T-cell (primary cell): Measurements from ENCODE around the gene STAC. TPM values are rescaled to one million over a fixed set of nuclear protein-coding genes. Genes with fewer than 3 reads are reported as not detected.

Experiments
- ATAC-seq, 4 experiments: fragments of 200-7000 bp in 3 of 4; fragments of 150-1000 bp in 1 of 4; cut with Tn5 transposase; replicated peaks in 1 of 4; 1 replicate in 3 of 4; 2 replicates in 1 of 4; pipeline ENCODE4 v1.10.0; 2021; ENCODE audit warnings: moderate library complexity in 3 of 4, mild to moderate bottlenecking in 2 of 4, moderate number of reproducible peaks in 1 of 4
- CTCF ChIA-PET, 2 donors: fragments of 300-600 bp; sonication (Branson Sonifier 250); formaldehyde crosslinking; loops; one replicate each; lab custom pipeline; 2022; ENCODE audit warnings: antibody characterized with exemption in 2 of 2; lab: Charles Lee
- POLR2A ChIA-PET, 2 donors: fragments of 300-600 bp; sonication (Branson Sonifier 250); formaldehyde crosslinking; loops; one replicate each; lab custom pipeline; 2022; ENCODE audit warnings: antibody characterized with exemption in 2 of 2; lab: Charles Lee
- DNase-seq, 35 experiments: peaks; one replicate each; pipeline versions ENCODE4 v3.0.0 to v3.0.0-alpha.2; 2013 to 2023
- H3K27ac ChIP-seq: one replicate; pipeline ENCODE4 v1.5.1; 2013; ENCODE audit warnings: low read length
- H3K27me3 ChIP-seq, 2 experiments: replicated peaks in 1 of 2; 1 replicate in 1 of 2; 2 replicates in 1 of 2; pipeline versions ENCODE4 v1.6.1 to v1.7.0; 2013; ENCODE audit warnings: low read length in 1 of 2, mixed read lengths in 1 of 2; ENCODE audit not compliant: control insufficient read depth in 2 of 2, insufficient read depth in 2 of 2; ENCODE audit errors: extremely low read depth in 1 of 2
- H3K36me3 ChIP-seq, 2 donors: 1 replicate in 1 of 2; 2 replicates in 1 of 2; pipeline versions ENCODE4 v1.6.1 to v1.7.0; 2013; ENCODE audit warnings: low read length in 1 of 2; ENCODE audit not compliant: control insufficient read depth in 2 of 2, insufficient read depth in 1 of 2; ENCODE audit errors: extremely low read depth in 1 of 2
- H3K4me1 ChIP-seq, 2 experiments: 1 replicate in 1 of 2; 2 replicates in 1 of 2; pipeline versions ENCODE4 v1.6.1 to v1.7.0; 2013; ENCODE audit warnings: low read length in 2 of 2, mixed read lengths in 1 of 2; ENCODE audit not compliant: insufficient read depth in 2 of 2, control insufficient read depth in 1 of 2; ENCODE audit errors: extremely low read depth in 1 of 2
- H3K4me3 ChIP-seq, 2 donors: 1 replicate in 1 of 2; 2 replicates in 1 of 2; pipeline versions ENCODE4 v1.5.1 to v1.7.0; 2013; ENCODE audit warnings: mild to moderate bottlenecking in 2 of 2, low read length in 1 of 2, moderate library complexity in 1 of 2; ENCODE audit not compliant: control insufficient read depth in 1 of 2; ENCODE audit errors: extremely low read depth in 1 of 2
- H3K9me3 ChIP-seq: 2 replicates; pipeline ENCODE4 v1.7.0; 2013
- H3K27ac Mint-ChIP-seq, 2 donors: one replicate each; pipeline ENCODE4 v1.8.0; 2020 to 2021; ENCODE audit warnings: mild to moderate bottlenecking in 2 of 2, mixed read lengths in 2 of 2
- H3K27me3 Mint-ChIP-seq, 2 donors: one replicate each; pipeline ENCODE4 v1.8.0; 2021 to 2022; ENCODE audit warnings: mixed read lengths in 2 of 2
- H3K36me3 Mint-ChIP-seq: one replicate; pipeline ENCODE4 v1.8.0; 2021; ENCODE audit warnings: mixed read lengths
- H3K4me1 Mint-ChIP-seq, 3 donors: one replicate each; pipeline ENCODE4 v1.8.0; 2020 to 2022; ENCODE audit warnings: mixed read lengths in 3 of 3, mild to moderate bottlenecking in 1 of 3
- H3K4me3 Mint-ChIP-seq, 3 donors: one replicate each; pipeline ENCODE4 v1.8.0; 2020 to 2022; ENCODE audit warnings: mild to moderate bottlenecking in 3 of 3, mixed read lengths in 3 of 3, moderate library complexity in 3 of 3
- H3K9me3 Mint-ChIP-seq, 3 donors: one replicate each; pipeline ENCODE4 v1.8.0; 2020 to 2022; ENCODE audit warnings: mixed read lengths in 3 of 3
- WGBS: methylation state at CpG from one replicate; pipeline ENCODE4 v1.1.5; 2013; ENCODE audit warnings: missing lambda C conversion rate; ENCODE audit not compliant: insufficient coverage; 5-methylcytosine and 5-hydroxymethylcytosine counted together
- total RNA-seq, 35 experiments: library from RNA in 6 of 35; stranded (reverse) in 6 of 35; fragments of 120-200 nt in 1 of 35; gene quantifications; one replicate each; pipeline versions ENCODE4 v1.2.1 to v1.2.4 and lab custom pipeline; 2013 to 2026

The STAC gene
- total RNA-seq, 5 donors from 2014 or later (not counting 1 experiment from before 2014, with no cell fraction given), result 0.09 to 0.10 TPM; not detected in 3

GRCh38 chr3:36418296-36418695 is 38.0 kb downstream of the STAC start:
- no peaks in the 10 kb centered on the region for H3K36me3 ChIP-seq
- Mint-ChIP-seq H3K4me3 (no peak overlapping the region), H3K27me3 (no peaks in the 10 kb centered on the region), H3K27ac (no peak overlapping the region), H3K9me3 (peaks cover 0 to 3% (median 3%) of the 10 kb centered on the region in 3 donors), H3K4me1 (no peaks in the 10 kb centered on the region), H3K36me3 (no peaks in the 10 kb centered on the region)
- no peaks in the 10 kb centered on the region for H3K9me3 ChIP-seq
- no CpG with 5 or more reads among the region's 1 CpG for WGBS
- no peak for DNase-seq
- no peak overlapping the region for H3K27ac ChIP-seq
- ATAC-seq, result no peak
- H3K4me3 ChIP-seq, result no peak overlapping the region
- H3K4me1 ChIP-seq, result no peaks in the 10 kb centered on the region
- ChIA-PET POLR2A (no interaction called here), CTCF (no interaction called here)
- no peaks in the 10 kb centered on the region for H3K27me3 ChIP-seq

GRCh38 chr3:36428445-36428844 is 48.1 kb downstream of the STAC start:
- POLR2A ChIA-PET, result no interaction called here
- Histone ChIP-seq H3K4me3 (no peak overlapping the region), H3K36me3 (no peaks in the 10 kb centered on the region), H3K27me3 (no peaks in the 10 kb centered on the region), H3K27ac (no peak overlapping the region), H3K4me1 (no peaks in the 10 kb centered on the region), H3K9me3 (no peaks in the 10 kb centered on the region)
- no peak for ATAC-seq
- H3K9me3 Mint-ChIP-seq, result no peaks in the 10 kb centered on the region
- H3K27me3 Mint-ChIP-seq, result no peaks in the 10 kb centered on the region
- no peaks in the 10 kb centered on the region for H3K36me3 Mint-ChIP-seq
- no peak for DNase-seq
- no peak overlapping the region for H3K4me3 Mint-ChIP-seq
- CTCF ChIA-PET, result no interaction called here
- WGBS, result 74% methylated on average over 3 of the region's 4 CpGs
- H3K4me1 Mint-ChIP-seq, result no peaks in the 10 kb centered on the region
- no peak overlapping the region for H3K27ac Mint-ChIP-seq

- Mint-ChIP-seq H3K36me3 (no peaks in the 10 kb centered on the region), H3K4me1 (no peaks in the 10 kb centered on the region), H3K9me3 (no peaks in the 10 kb centered on the region), H3K27me3 (no peaks in the 10 kb centered on the region), H3K27ac (no peak overlapping the region), H3K4me3 (no peak overlapping the region)
- H3K4me3 ChIP-seq, result no peak overlapping the region
- no peak for ATAC-seq
- ChIA-PET CTCF (no interaction called here), POLR2A (no interaction called here)
- H3K36me3 ChIP-seq, result no peaks in the 10 kb centered on the region
- DNase-seq, result no peak
- H3K27ac ChIP-seq, result no peak overlapping the region
- no peaks in the 10 kb centered on the region for H3K4me1 ChIP-seq
- WGBS, result 85% methylated on average over 2 of the region's 3 CpGs
- H3K9me3 ChIP-seq, result no peaks in the 10 kb centered on the region
- no peaks in the 10 kb centered on the region for H3K27me3 ChIP-seq
These were observed 49.7 kb downstream of the STAC start for GRCh38 chr3:36429986-36430485.

GRCh38 chr3:36433511-36433910 is 53.2 kb downstream of the STAC start:
- Histone ChIP-seq H3K4me1 (no peaks in the 10 kb centered on the region), H3K36me3 (no peaks in the 10 kb centered on the region), H3K4me3 (no peak overlapping the region), H3K27me3 (no peaks in the 10 kb centered on the region), H3K9me3 (no peaks in the 10 kb centered on the region), H3K27ac (no peak overlapping the region)
- H3K9me3 Mint-ChIP-seq, result no peaks in the 10 kb centered on the region
- no peaks in the 10 kb centered on the region for H3K4me1 Mint-ChIP-seq
- H3K4me3 Mint-ChIP-seq, result no peak overlapping the region
- POLR2A ChIA-PET, result no interaction called here
- no peak for DNase-seq
- H3K27ac Mint-ChIP-seq, result no peak overlapping the region
- no peak for ATAC-seq
- H3K36me3 Mint-ChIP-seq, result no peaks in the 10 kb centered on the region
- CTCF ChIA-PET, result no interaction called here
- H3K27me3 Mint-ChIP-seq, result no peaks in the 10 kb centered on the region

- no peaks in the 10 kb centered on the region for H3K36me3 Mint-ChIP-seq
- no peaks in the 10 kb centered on the region for H3K27me3 ChIP-seq
- H3K36me3 ChIP-seq, result no peaks in the 10 kb centered on the region
- DNase-seq (no peak), ATAC-seq (no peak)
- H3K9me3 Mint-ChIP-seq, result no peaks in the 10 kb centered on the region
- no peak overlapping the region for H3K27ac Mint-ChIP-seq
- H3K9me3 ChIP-seq, result no peaks in the 10 kb centered on the region
- WGBS, result 66% methylated on average over 2 of the region's 2 CpGs
- no peaks in the 10 kb centered on the region for H3K4me1 ChIP-seq
- no peak overlapping the region for H3K27ac ChIP-seq
- no peaks in the 10 kb centered on the region for H3K27me3 Mint-ChIP-seq
- CTCF ChIA-PET, result no interaction called here
- H3K4me3 Mint-ChIP-seq, result no peak overlapping the region
- POLR2A ChIA-PET, result no interaction called here
- no peaks in the 10 kb centered on the region for H3K4me1 Mint-ChIP-seq
- no peak overlapping the region for H3K4me3 ChIP-seq
These were observed 54.6 kb downstream of the STAC start for GRCh38 chr3:36434687-36435426.

- ATAC-seq (no peak), DNase-seq (no peak)
- Mint-ChIP-seq H3K27ac (no peak overlapping the region), H3K4me1 (no peaks in the 10 kb centered on the region), H3K36me3 (no peaks in the 10 kb centered on the region), H3K4me3 (no peak overlapping the region), H3K9me3 (peaks cover 0 to 4% (median 0%) of the 10 kb centered on the region in 3 donors), H3K27me3 (no peaks in the 10 kb centered on the region)
- Histone ChIP-seq H3K27me3 (no peaks in the 10 kb centered on the region), H3K4me1 (no peaks in the 10 kb centered on the region), H3K27ac (no peak overlapping the region), H3K9me3 (no peaks in the 10 kb centered on the region), H3K4me3 (no peak overlapping the region), H3K36me3 (no peaks in the 10 kb centered on the region)
- ChIA-PET POLR2A (no interaction called here), CTCF (no interaction called here)
- WGBS, result 73% methylated on average over 6 of the region's 10 CpGs
These were observed 62.9 kb downstream of the STAC start for GRCh38 chr3:36443028-36443686.
